Measurements from ENCODE around the gene RAE1. TPM values are rescaled to one million over a fixed set of nuclear protein-coding genes. Genes with fewer than 3 reads are reported as not detected.

Gene RAE1
- total RNA-seq, 1 donor from 2014 or later = 9.5 TPM

GRCh38 chr20:57329608-57330221 is 21.3 kb upstream of the RAE1 start, which contains the start of gene SPO11:
Gene SPO11, plus strand, starts transcription at chr20:57329803. Its CDS starts 65 bp downstream, at chr20:57329868.
- H3K27me3 ChIP-seq = no peaks in the 10 kb centered on the region
- no peak within 1 kb of the TSS for H3K4me3 ChIP-seq
- no peak within 1 kb of the TSS for H3K27ac ChIP-seq
- TF ChIP-seq CTCF (IDR thresholded peaks at IDR 0.05) = no peak
- no peaks in the 10 kb centered on the region for H3K4me1 ChIP-seq
- no peaks in the 10 kb centered on the region for H3K9me3 ChIP-seq
- no peaks in the 10 kb centered on the region for H3K36me3 ChIP-seq
- no peak for DNase-seq (ENCODE audit: low spot score in 2 of 2)
- intact Hi-C loops (cut with DNase I) = no loop called here

- intact Hi-C loops (cut with DNase I) = no loop called here
These were observed 20.1 kb upstream of the RAE1 start for GRCh38 chr20:57330998-57331397.

GRCh38 chr20:57332105-57333089 is 18.7 kb upstream of the RAE1 start:
- no peak overlapping the region for H3K27ac ChIP-seq
- H3K27me3 ChIP-seq = no peaks in the 10 kb centered on the region
- no peak for TF ChIP-seq CTCF (IDR thresholded peaks at IDR 0.05)
- no peaks in the 10 kb centered on the region for H3K9me3 ChIP-seq
- H3K36me3 ChIP-seq = no peaks in the 10 kb centered on the region
- DNase-seq (ENCODE audit: low spot score in 2 of 2) = no peak
- H3K4me3 ChIP-seq = no peak overlapping the region
- intact Hi-C loops (cut with DNase I) = no loop called here
- H3K4me1 ChIP-seq = no peaks in the 10 kb centered on the region

More at GRCh38 chr20:57330998-57331397, 20.1 kb upstream of the RAE1 start:
- Histone ChIP-seq H3K27me3 (no peaks in the 10 kb centered on the region), H3K4me1 (no peaks in the 10 kb centered on the region), H3K4me3 (no peak overlapping the region), H3K27ac (no peak overlapping the region), H3K9me3 (no peaks in the 10 kb centered on the region), H3K36me3 (no peaks in the 10 kb centered on the region)
- no peak for TF ChIP-seq CTCF (IDR thresholded peaks at IDR 0.05)
- DNase-seq (ENCODE audit: low spot score in 2 of 2) = no peak

- no peak overlapping the region for H3K27ac ChIP-seq
- TF ChIP-seq CTCF (IDR thresholded peaks at IDR 0.05) = no peak
These were observed 15.7 kb upstream of the RAE1 start for GRCh38 chr20:57335392-57335791.

GRCh38 chr20:57341663-57342062 is 9.4 kb upstream of the RAE1 start:
- DNase-seq (ENCODE audit: low spot score in 2 of 2) = no peak
- Histone ChIP-seq H3K4me3 (no peak overlapping the region), H3K27ac (no peak overlapping the region), H3K36me3 (no peaks in the 10 kb centered on the region), H3K9me3 (no peaks in the 10 kb centered on the region), H3K27me3 (no peaks in the 10 kb centered on the region), H3K4me1 (no peaks in the 10 kb centered on the region)
- no peak for TF ChIP-seq CTCF (IDR thresholded peaks at IDR 0.05)
- intact Hi-C loops (cut with DNase I) = no loop called here

More at GRCh38 chr20:57335392-57335791, 15.7 kb upstream of the RAE1 start:
- H3K4me1 ChIP-seq = no peaks in the 10 kb centered on the region
- no peaks in the 10 kb centered on the region for H3K27me3 ChIP-seq
- H3K36me3 ChIP-seq = no peaks in the 10 kb centered on the region
- DNase-seq (ENCODE audit: low spot score in 2 of 2) = no peak
- no peaks in the 10 kb centered on the region for H3K9me3 ChIP-seq
- intact Hi-C loops (cut with DNase I) = no loop called here
- H3K4me3 ChIP-seq = no peak overlapping the region

Data from ascending aorta (tissue), 2 donors.